Ishikawa (cell line): ENCODE data around the gene PLEKHA6.

ENCODE experiments used
- CEBPB ChIP-seq: IDR thresholded peaks from 2 replicates; pipeline ENCODE4 v1.6.1; 2012
- CREB1 ChIP-seq: IDR thresholded peaks from 2 replicates; pipeline ENCODE4 v1.6.1; 2012; ENCODE audit warnings: low read depth
- EGR1 ChIP-seq: IDR thresholded peaks from 2 replicates; pipeline ENCODE4 v1.6.1; 2012
- EP300 ChIP-seq: IDR thresholded peaks from 2 replicates; pipeline ENCODE4 v1.6.1; 2012; ENCODE audit warnings: borderline replicate concordance
- FOXM1 ChIP-seq: IDR thresholded peaks from 2 replicates; pipeline ENCODE4 v1.6.1; 2012; ENCODE audit warnings: low read depth, borderline replicate concordance
- MAX ChIP-seq: IDR thresholded peaks from 2 replicates; pipeline ENCODE4 v1.6.1; 2012
- NFIC ChIP-seq: IDR thresholded peaks from 2 replicates; pipeline ENCODE4 v1.6.1; 2012
- RAD21 ChIP-seq: IDR thresholded peaks from 2 replicates; pipeline ENCODE4 v1.6.1; 2012; ENCODE audit warnings: low read depth
- REST ChIP-seq: IDR thresholded peaks from 2 replicates; pipeline ENCODE4 v1.6.1; 2012; ENCODE audit warnings: low read depth, mild to moderate bottlenecking
- TAF1 ChIP-seq: IDR thresholded peaks from 2 replicates; pipeline ENCODE4 v1.6.1; 2012; ENCODE audit warnings: low read depth, mild to moderate bottlenecking
- TCF12 ChIP-seq: IDR thresholded peaks from 2 replicates; pipeline ENCODE4 v1.6.1; 2012; ENCODE audit warnings: low read depth
- TEAD4 ChIP-seq: IDR thresholded peaks from 2 replicates; pipeline ENCODE4 v1.6.1; 2012
- USF1 ChIP-seq: IDR thresholded peaks from 2 replicates; pipeline ENCODE4 v1.6.1; 2012
- YY1 ChIP-seq: IDR thresholded peaks from 2 replicates; pipeline ENCODE4 v1.6.1; 2012; ENCODE audit warnings: low read depth
- ZBTB7A ChIP-seq: IDR thresholded peaks from 2 replicates; pipeline ENCODE4 v1.6.1; 2012; ENCODE audit warnings: low read depth

The PLEKHA6 gene

GRCh38 chr1:204227996-204228785 lies 131.5 kb downstream of the PLEKHA6 start:
- TF ChIP-seq YY1: no peak
- no peak for TF ChIP-seq ZBTB7A
- no peak for TF ChIP-seq CREB1
- no peak for TF ChIP-seq TCF12
- TF ChIP-seq EGR1: no peak

GRCh38 chr1:204227351-204227750 lies 132.4 kb downstream of the PLEKHA6 start:
- TF ChIP-seq CEBPB (no peak), YY1 (no peak), ZBTB7A (no peak), TCF12 (no peak), CREB1 (no peak), EP300 (no peak), USF1 (no peak), MAX (no peak), RAD21 (no peak), NFIC (no peak), FOXM1 (no peak), REST (no peak), TEAD4 (no peak), TAF1 (no peak), EGR1 (no peak)

GRCh38 chr1:204225841-204226735 lies 133.6 kb downstream of the PLEKHA6 start:
- TF ChIP-seq TEAD4: peak; percentile 6; the same call in 1 of the 2 replicates
- TF ChIP-seq FOXM1: no peak
- no peak for TF ChIP-seq EP300
- no peak for TF ChIP-seq TCF12
- no peak for TF ChIP-seq USF1
- TF ChIP-seq EGR1: no peak
- no peak for TF ChIP-seq YY1

GRCh38 chr1:204224655-204225054 lies 135.1 kb downstream of the PLEKHA6 start:
- TF ChIP-seq NFIC: no peak
- no peak for TF ChIP-seq FOXM1
- no peak for TF ChIP-seq RAD21
- TF ChIP-seq USF1: no peak
- TF ChIP-seq ZBTB7A: no peak

- TF ChIP-seq TAF1 (no peak), CEBPB (no peak), TCF12 (no peak), MAX (no peak), FOXM1 (no peak), REST (no peak), EGR1 (no peak), NFIC (no peak), CREB1 (no peak), YY1 (no peak)
These were observed 136.4 kb downstream of the PLEKHA6 start for GRCh38 chr1:204223129-204223860.
